ENCODE data around the gene GBP3.
A peak's percentile ranks its signal among the peaks of the same experiment; 100 is the strongest.
"Not testable (repeated sequence)": the region's sequence is repeated elsewhere in the genome, so short reads cannot be mapped to it uniquely, and the experiment has no call there.

GBP3 gene

DNA sequence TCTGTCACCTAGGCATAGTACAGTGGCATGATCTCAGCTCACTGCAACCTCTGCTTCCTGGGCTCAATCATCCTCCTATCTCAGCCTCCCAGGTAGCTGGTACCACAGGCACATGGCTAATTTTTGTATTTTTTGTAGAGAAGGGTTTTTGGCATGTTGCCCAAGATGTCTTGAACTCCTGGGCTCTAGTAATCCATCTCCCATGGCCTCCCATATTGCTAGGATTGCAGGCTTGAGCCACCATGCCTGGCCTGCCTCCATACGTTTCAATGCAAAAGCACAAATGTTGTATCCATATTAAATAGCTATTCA lies 17.6 kb upstream of the GBP3 start:
- H3K4me3 ChIP-seq (ENCODE audit: low read length in 2 of 2), result no peak overlapping the region
- no peaks in the 10 kb centered on the region for H3K4me1 ChIP-seq (ENCODE audit: control insufficient read depth, insufficient read depth, low read length)
- H3K36me3 ChIP-seq (ENCODE audit: control insufficient read depth in 2 of 2, insufficient read depth in 2 of 2, low read length in 2 of 2), result no peaks in the 10 kb centered on the region
- peaks cover 0 to 3% of the 10 kb centered on the region in 2 donors for H3K9me3 ChIP-seq (ENCODE audit: control insufficient read depth in 2 of 2, low read length in 2 of 2)
- no peak overlapping the region for H3K9ac ChIP-seq (ENCODE audit: low read length in 2 of 2)
- H3K27ac ChIP-seq (ENCODE audit: low read length), result no peak overlapping the region
- no peaks in the 10 kb centered on the region for H3K27me3 ChIP-seq (ENCODE audit: control insufficient read depth in 1 of 2, insufficient read depth in 2 of 2, low read length in 2 of 2)

DNA sequence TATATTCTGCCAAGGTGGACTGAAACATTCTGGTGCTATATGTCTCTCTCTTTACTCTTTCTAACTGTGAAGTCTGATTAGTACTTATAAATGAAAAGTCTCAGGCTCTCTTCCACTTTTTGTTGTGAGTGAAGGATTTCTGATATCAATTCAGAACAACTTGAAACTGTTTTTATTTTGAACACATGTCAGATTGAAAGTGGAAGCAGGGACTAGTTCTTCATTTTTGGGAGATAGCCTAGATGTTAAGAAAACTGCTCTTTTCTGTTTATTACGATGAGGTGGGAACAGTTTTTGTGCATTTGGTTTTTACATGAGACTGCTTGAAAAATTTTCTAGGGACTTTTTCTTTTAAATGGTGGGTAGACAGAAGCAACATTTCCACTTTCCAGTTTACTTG lies 14.5 kb upstream of the GBP3 start:
- Histone ChIP-seq H3K4me1 (ENCODE audit: control insufficient read depth, insufficient read depth, low read length) (no peaks in the 10 kb centered on the region), H3K27me3 (ENCODE audit: control insufficient read depth in 1 of 2, insufficient read depth in 2 of 2, low read length in 2 of 2) (no peaks in the 10 kb centered on the region), H3K4me3 (ENCODE audit: low read length in 2 of 2) (no peak overlapping the region), H3K27ac (ENCODE audit: low read length) (no peak overlapping the region), H3K36me3 (ENCODE audit: control insufficient read depth in 2 of 2, insufficient read depth in 2 of 2, low read length in 2 of 2) (no peaks in the 10 kb centered on the region), H3K9me3 (ENCODE audit: control insufficient read depth in 2 of 2, low read length in 2 of 2) (no peaks in the 10 kb centered on the region), H3K9ac (ENCODE audit: low read length in 2 of 2) (no peak overlapping the region)

- no peak overlapping the region for H3K9ac ChIP-seq (ENCODE audit: low read length in 2 of 2)
- H3K9me3 ChIP-seq (ENCODE audit: control insufficient read depth in 2 of 2, low read length in 2 of 2), result no peaks in the 10 kb centered on the region
- no peak overlapping the region for H3K27ac ChIP-seq (ENCODE audit: low read length)
- H3K27me3 ChIP-seq (ENCODE audit: control insufficient read depth in 1 of 2, insufficient read depth in 2 of 2, low read length in 2 of 2), result no peaks in the 10 kb centered on the region
- no peaks in the 10 kb centered on the region for H3K36me3 ChIP-seq (ENCODE audit: control insufficient read depth in 2 of 2, insufficient read depth in 2 of 2, low read length in 2 of 2)
- no peaks in the 10 kb centered on the region for H3K4me1 ChIP-seq (ENCODE audit: control insufficient read depth, insufficient read depth, low read length)
- no peak overlapping the region for H3K4me3 ChIP-seq (ENCODE audit: low read length in 2 of 2)
Measured at GRCh38 chr1:89035080-89035479, 12.4 kb upstream of the GBP3 start.

- not testable (repeated sequence) for H3K27me3 ChIP-seq (ENCODE audit: control insufficient read depth in 1 of 2, insufficient read depth in 2 of 2, low read length in 2 of 2); H3K9me3 ChIP-seq (ENCODE audit: control insufficient read depth in 2 of 2, low read length in 2 of 2); H3K4me3 ChIP-seq (ENCODE audit: low read length in 2 of 2); H3K9ac ChIP-seq (ENCODE audit: low read length in 2 of 2); H3K27ac ChIP-seq (ENCODE audit: low read length); H3K4me1 ChIP-seq (ENCODE audit: control insufficient read depth, insufficient read depth, low read length); H3K36me3 ChIP-seq (ENCODE audit: control insufficient read depth in 2 of 2, insufficient read depth in 2 of 2, low read length in 2 of 2)
Measured at GRCh38 chr1:89034004-89034403, 11.3 kb upstream of the GBP3 start.

- not testable (repeated sequence) for H3K9ac ChIP-seq (ENCODE audit: low read length in 2 of 2); H3K9me3 ChIP-seq (ENCODE audit: control insufficient read depth in 2 of 2, low read length in 2 of 2); H3K4me1 ChIP-seq (ENCODE audit: control insufficient read depth, insufficient read depth, low read length); H3K27ac ChIP-seq (ENCODE audit: low read length); H3K36me3 ChIP-seq (ENCODE audit: control insufficient read depth in 2 of 2, insufficient read depth in 2 of 2, low read length in 2 of 2); H3K27me3 ChIP-seq (ENCODE audit: control insufficient read depth in 1 of 2, insufficient read depth in 2 of 2, low read length in 2 of 2); H3K4me3 ChIP-seq (ENCODE audit: low read length in 2 of 2)
Measured at GRCh38 chr1:89029051-89029450, 6.4 kb upstream of the GBP3 start.

- Histone ChIP-seq H3K9ac (ENCODE audit: low read length in 2 of 2) (no peak overlapping the region), H3K4me1 (ENCODE audit: control insufficient read depth, insufficient read depth, low read length) (no peaks in the 10 kb centered on the region), H3K9me3 (ENCODE audit: control insufficient read depth in 2 of 2, low read length in 2 of 2) (no peaks in the 10 kb centered on the region), H3K27ac (ENCODE audit: low read length) (no peak overlapping the region), H3K27me3 (ENCODE audit: control insufficient read depth in 1 of 2, insufficient read depth in 2 of 2, low read length in 2 of 2) (no peaks in the 10 kb centered on the region), H3K4me3 (ENCODE audit: low read length in 2 of 2) (no peak overlapping the region), H3K36me3 (ENCODE audit: control insufficient read depth in 2 of 2, insufficient read depth in 2 of 2, low read length in 2 of 2) (no peaks in the 10 kb centered on the region)
Measured at GRCh38 chr1:89025928-89026327, 3.3 kb upstream of the GBP3 start.

DNA sequence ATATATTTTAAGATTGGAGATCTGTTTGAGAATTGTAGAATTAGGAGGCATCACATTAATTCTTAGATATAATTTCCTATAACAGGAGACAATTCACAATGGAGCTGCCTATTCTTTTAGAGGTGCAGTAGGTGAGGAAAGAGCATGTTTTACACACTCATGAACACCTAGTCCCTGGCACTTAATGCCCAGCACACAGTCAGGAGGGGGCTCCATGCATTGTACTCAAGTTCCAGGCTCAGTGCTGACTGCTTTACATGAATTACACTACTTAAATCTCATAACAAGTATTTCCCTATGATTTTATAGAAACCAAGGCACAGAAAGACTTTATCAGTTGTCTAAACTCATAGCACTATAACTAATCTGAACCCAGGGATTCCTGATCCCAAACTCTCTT lies 360 bp upstream of the GBP3 start:
- Histone ChIP-seq H3K4me3 (ENCODE audit: low read length in 2 of 2) (peak overlapping the region in 1 of 2 donors; percentile 73), H3K4me1 (ENCODE audit: control insufficient read depth, insufficient read depth, low read length) (no peaks in the 10 kb centered on the region), H3K36me3 (ENCODE audit: control insufficient read depth in 2 of 2, insufficient read depth in 2 of 2, low read length in 2 of 2) (no peaks in the 10 kb centered on the region), H3K9ac (ENCODE audit: low read length in 2 of 2) (peak overlapping the region in 1 of 2 donors; percentile 70), H3K27me3 (ENCODE audit: control insufficient read depth in 1 of 2, insufficient read depth in 2 of 2, low read length in 2 of 2) (no peaks in the 10 kb centered on the region), H3K9me3 (ENCODE audit: control insufficient read depth in 2 of 2, low read length in 2 of 2) (no peaks in the 10 kb centered on the region), H3K27ac (ENCODE audit: low read length) (peak overlapping the region; percentile 46)

DNA sequence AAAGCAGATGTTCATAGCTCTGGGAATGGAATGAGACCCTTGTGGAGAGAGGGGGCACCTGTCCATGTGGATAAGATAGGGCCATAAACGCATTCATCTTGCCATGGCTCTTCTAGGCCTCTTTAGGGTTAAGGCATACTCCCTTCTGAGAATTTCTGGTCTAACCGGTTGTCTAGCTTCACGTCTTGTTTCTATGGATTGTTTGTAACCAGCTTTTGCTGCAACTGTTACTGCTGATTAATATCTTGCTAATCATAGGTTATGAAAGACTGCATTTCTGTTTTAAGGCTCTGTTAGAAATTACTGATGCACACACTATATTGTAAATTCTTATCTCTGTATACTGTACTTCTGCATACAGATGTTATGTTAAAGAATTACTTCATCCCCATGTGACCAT lies 4.3 kb downstream of the GBP3 start:
- not testable (repeated sequence) for H3K27me3 ChIP-seq (ENCODE audit: control insufficient read depth in 1 of 2, insufficient read depth in 2 of 2, low read length in 2 of 2); H3K4me1 ChIP-seq (ENCODE audit: control insufficient read depth, insufficient read depth, low read length); H3K27ac ChIP-seq (ENCODE audit: low read length); H3K4me3 ChIP-seq (ENCODE audit: low read length in 2 of 2); H3K9ac ChIP-seq (ENCODE audit: low read length in 2 of 2); H3K9me3 ChIP-seq (ENCODE audit: control insufficient read depth in 2 of 2, low read length in 2 of 2)
- H3K36me3 ChIP-seq (ENCODE audit: control insufficient read depth in 2 of 2, insufficient read depth in 2 of 2, low read length in 2 of 2), result peaks cover 10 to 12% of the 10 kb centered on the region in 2 donors

GRCh38 chr1:89008511-89008910 lies 14.2 kb downstream of the GBP3 start:
- Histone ChIP-seq H3K36me3 (ENCODE audit: control insufficient read depth in 2 of 2, insufficient read depth in 2 of 2, low read length in 2 of 2) (peaks cover 12 to 14% of the 10 kb centered on the region in 2 donors), H3K9ac (ENCODE audit: low read length in 2 of 2) (no peak overlapping the region), H3K27ac (ENCODE audit: low read length) (no peak overlapping the region), H3K4me3 (ENCODE audit: low read length in 2 of 2) (no peak overlapping the region), H3K9me3 (ENCODE audit: control insufficient read depth in 2 of 2, low read length in 2 of 2) (no peaks in the 10 kb centered on the region), H3K4me1 (ENCODE audit: control insufficient read depth, insufficient read depth, low read length) (no peaks in the 10 kb centered on the region), H3K27me3 (ENCODE audit: control insufficient read depth in 1 of 2, insufficient read depth in 2 of 2, low read length in 2 of 2) (no peaks in the 10 kb centered on the region)

GRCh38 chr1:89005286-89006151 lies 17.1 kb downstream of the GBP3 start:
- H3K27me3 ChIP-seq (ENCODE audit: control insufficient read depth in 1 of 2, insufficient read depth in 2 of 2, low read length in 2 of 2), result no peaks in the 10 kb centered on the region
- no peaks in the 10 kb centered on the region for H3K4me1 ChIP-seq (ENCODE audit: control insufficient read depth, insufficient read depth, low read length)
- H3K36me3 ChIP-seq (ENCODE audit: control insufficient read depth in 2 of 2, insufficient read depth in 2 of 2, low read length in 2 of 2), result peaks cover 9 to 12% of the 10 kb centered on the region in 2 donors
- no peak overlapping the region for H3K4me3 ChIP-seq (ENCODE audit: low read length in 2 of 2)
- H3K9me3 ChIP-seq (ENCODE audit: control insufficient read depth in 2 of 2, low read length in 2 of 2), result no peaks in the 10 kb centered on the region
- no peak overlapping the region for H3K27ac ChIP-seq (ENCODE audit: low read length)
- H3K9ac ChIP-seq (ENCODE audit: low read length in 2 of 2), result no peak overlapping the region

DNA sequence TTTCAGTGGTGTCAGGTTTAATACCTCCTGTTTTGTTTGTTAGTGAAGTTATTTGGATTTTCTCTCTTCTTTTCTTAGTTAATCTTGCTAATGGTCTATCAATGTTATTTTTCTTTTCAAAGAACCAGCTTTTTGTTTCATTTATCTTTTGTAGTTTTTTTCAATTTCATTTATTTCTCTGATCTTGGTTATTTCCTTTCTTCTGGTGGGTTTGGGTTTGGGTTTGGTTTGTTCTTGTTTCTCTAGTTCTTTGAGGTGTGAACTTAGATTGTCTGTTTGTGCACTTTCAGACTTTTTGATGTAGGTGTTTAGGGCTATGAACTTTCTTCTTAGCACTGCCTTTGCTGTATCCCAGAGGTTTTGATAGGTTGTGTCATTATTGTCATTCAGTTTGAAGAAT lies 20.5 kb downstream of the GBP3 start:
- not testable (repeated sequence) for H3K27ac ChIP-seq (ENCODE audit: low read length); H3K36me3 ChIP-seq (ENCODE audit: control insufficient read depth in 2 of 2, insufficient read depth in 2 of 2, low read length in 2 of 2); H3K9me3 ChIP-seq (ENCODE audit: control insufficient read depth in 2 of 2, low read length in 2 of 2); H3K4me3 ChIP-seq (ENCODE audit: low read length in 2 of 2); H3K27me3 ChIP-seq (ENCODE audit: control insufficient read depth in 1 of 2, insufficient read depth in 2 of 2, low read length in 2 of 2); H3K9ac ChIP-seq (ENCODE audit: low read length in 2 of 2); H3K4me1 ChIP-seq (ENCODE audit: control insufficient read depth, insufficient read depth, low read length)
